ENCODE data around the gene MAMLD1.

- TF ChIP-seq CTCF (IDR thresholded peaks at IDR 0.05) (no peak), POLR2A (IDR thresholded peaks at IDR 0.05) (no peak)
These were observed 159.4 kb downstream of the MAMLD1 start for GRCh38 chrX:150522494-150522893.

All from body of pancreas (tissue), 4 donors.